OCI-LY7 (cell line): ENCODE data around the gene SEZ6. TPM values are rescaled to one million over a fixed set of nuclear protein-coding genes. Genes with fewer than 3 reads are reported as not detected.

Experiments
- BruUV-seq: library from RNA; stranded (reverse); fragments of 400-500 nt; replicated peaks from 2 replicates; lab custom pipeline; 2021; lab: Mats Ljungman, UMichigan
- CTCF ChIA-PET: fragments of 300-600 bp; sonication (Branson Sonifier 250); formaldehyde crosslinking; loops from one replicate; lab custom pipeline; 2022; ENCODE audit warnings: antibody characterized with exemption; ENCODE audit not compliant: unreplicated experiment; lab: Charles Lee
- POLR2A ChIA-PET: fragments of 300-600 bp; sonication (Branson Sonifier 250); formaldehyde crosslinking; loops from one replicate; lab custom pipeline; 2022; ENCODE audit warnings: antibody characterized with exemption; lab: Charles Lee
- DNase-seq: peaks from one replicate; pipeline ENCODE4 v3.0.0-alpha.2; 2015; ENCODE audit warnings: low spot score
- H2AFZ ChIP-seq: fragments of 200-600 bp; sonication (generic), shearing (Covaris generic); 2 replicates; pipeline ENCODE4 v1.6.1; 2014; ENCODE audit warnings: mild to moderate bottlenecking, antibody characterized with exemption, low read length, moderate library complexity
- H3K27ac ChIP-seq: fragments of 200-600 bp; sonication (generic); 2 replicates; pipeline ENCODE4 v1.5.1; 2014; ENCODE audit warnings: mixed run types, low read depth, mild to moderate bottlenecking, moderate library complexity, low read length, inconsistent platforms; ENCODE audit not compliant: poor library complexity, severe bottlenecking
- H3K36me3 ChIP-seq: fragments of 200-600 bp; sonication (generic); 2 replicates; pipeline ENCODE4 v1.6.1; 2014; ENCODE audit warnings: mild to moderate bottlenecking, antibody characterized with exemption, low read length, moderate library complexity, mixed read lengths; ENCODE audit not compliant: insufficient read depth
- H3K4me1 ChIP-seq: fragments of 200-600 bp; sonication (generic); 2 replicates; pipeline ENCODE4 v1.5.1; 2014; ENCODE audit warnings: mild to moderate bottlenecking, low read length; ENCODE audit not compliant: insufficient read depth, poor library complexity, severe bottlenecking
- H3K4me2 ChIP-seq: fragments of 200-600 bp; sonication (generic); 2 replicates; pipeline ENCODE4 v1.6.1; 2014; ENCODE audit warnings: mild to moderate bottlenecking, low read length
- H3K4me3 ChIP-seq: fragments of 200-600 bp; sonication (generic); 2 replicates; pipeline ENCODE4 v1.5.1; 2014; ENCODE audit warnings: mild to moderate bottlenecking, low read depth, low read length; ENCODE audit not compliant: poor library complexity, severe bottlenecking
- H3K79me2 ChIP-seq: fragments of 200-600 bp; sonication (generic); 2 replicates; pipeline ENCODE4 v1.6.1; 2016; ENCODE audit warnings: low read depth, mild to moderate bottlenecking, low read length, moderate library complexity, mixed read lengths; ENCODE audit not compliant: insufficient read depth
- H3K9me2 ChIP-seq: fragments of 200-600 bp; sonication (generic); 2 replicates; pipeline ENCODE4 v1.6.1; 2016; ENCODE audit warnings: mild to moderate bottlenecking, low read length, mixed read lengths; ENCODE audit not compliant: insufficient read depth
- H3K9me3 ChIP-seq: fragments of 200-600 bp; sonication (generic); 2 replicates; pipeline ENCODE4 v1.6.1; 2014; ENCODE audit warnings: mild to moderate bottlenecking, mixed run types, low read length, mixed read lengths
- H4K20me1 ChIP-seq: fragments of 200-600 bp; sonication (generic); 2 replicates; pipeline ENCODE4 v1.6.1; 2014; ENCODE audit warnings: mild to moderate bottlenecking, antibody characterized with exemption, low read length, moderate library complexity, mixed read lengths; ENCODE audit not compliant: insufficient read depth
- EZH2phosphoT487 ChIP-seq: fragments of 200-600 bp; sonication (generic); IDR thresholded peaks from 2 replicates; pipeline ENCODE4 v1.6.1; 2018; ENCODE audit warnings: low read depth, borderline replicate concordance, mild to moderate bottlenecking, mixed run types, antibody characterized with exemption, low read length, moderate library complexity, mixed read lengths
- intact Hi-C: fragments of 100-400 bp; cut with micrococcal nuclease; formaldehyde crosslinking; loops from one replicate; pipeline ENCODE4 v1.10.0; 2022; ENCODE audit not compliant: unreplicated experiment
- total RNA-seq, 2 experiments: library from RNA; depleted of rRNA in 1 of 2; stranded (reverse); fragments of >200 nt in 1 of 2; shearing (Covaris generic) in 1 of 2; gene quantifications; 2 replicates each; pipeline ENCODE4 v1.2.3, GENCODE V29; 2014 to 2022
- TF ChIP-seq, protein P1 (sequence below): fragments of 200-600 bp; sonication (generic); conservative IDR thresholded peaks from 2 replicates; pipeline ENCODE4 v1.5.1; 2014; ENCODE audit warnings: mild to moderate bottlenecking, antibody characterized with exemption, low read length, moderate library complexity, mixed read lengths

Gene SEZ6
- total RNA-seq, 2 experiments from 2014 or later, result not detected

DNA sequence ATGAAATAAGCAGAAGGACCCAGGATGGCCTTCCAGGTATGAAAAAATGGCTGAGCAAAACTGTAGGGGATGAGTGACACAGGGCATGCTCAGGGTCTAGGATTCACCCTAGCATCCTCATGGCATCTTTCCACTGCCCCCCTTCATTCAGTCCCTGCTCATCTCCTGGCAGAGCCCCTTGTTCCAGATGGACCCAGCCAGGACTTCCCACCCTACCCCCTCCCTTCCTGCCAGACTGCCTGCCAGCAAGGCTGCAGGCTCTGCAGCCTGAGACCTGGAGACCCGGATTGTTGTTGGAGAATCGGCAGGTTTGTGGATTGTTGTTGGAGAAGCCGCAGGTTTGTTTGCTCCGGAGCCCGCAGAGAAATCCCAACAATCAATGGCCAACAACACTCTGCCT is 6.6 kb downstream of the SEZ6 start:
- BruUV-seq, result no TSS peak
- no peak for DNase-seq
- Histone ChIP-seq H3K79me2 (no peaks in the 10 kb centered on the region), H3K36me3 (no peaks in the 10 kb centered on the region), H3K27ac (no peak overlapping the region), H3K4me3 (no peak overlapping the region), H3K4me1 (no peaks in the 10 kb centered on the region), H3K9me3 (no peaks in the 10 kb centered on the region), H3K9me2 (no peaks in the 10 kb centered on the region), H4K20me1 (no peaks in the 10 kb centered on the region), H2AFZ (no peak overlapping the region), H3K4me2 (no peak overlapping the region)
- CTCF ChIA-PET, result no interaction called here
- intact Hi-C loops, result no loop called here
- TF ChIP-seq EZH2phosphoT487, result no peak
- TF ChIP-seq, protein P1, sequence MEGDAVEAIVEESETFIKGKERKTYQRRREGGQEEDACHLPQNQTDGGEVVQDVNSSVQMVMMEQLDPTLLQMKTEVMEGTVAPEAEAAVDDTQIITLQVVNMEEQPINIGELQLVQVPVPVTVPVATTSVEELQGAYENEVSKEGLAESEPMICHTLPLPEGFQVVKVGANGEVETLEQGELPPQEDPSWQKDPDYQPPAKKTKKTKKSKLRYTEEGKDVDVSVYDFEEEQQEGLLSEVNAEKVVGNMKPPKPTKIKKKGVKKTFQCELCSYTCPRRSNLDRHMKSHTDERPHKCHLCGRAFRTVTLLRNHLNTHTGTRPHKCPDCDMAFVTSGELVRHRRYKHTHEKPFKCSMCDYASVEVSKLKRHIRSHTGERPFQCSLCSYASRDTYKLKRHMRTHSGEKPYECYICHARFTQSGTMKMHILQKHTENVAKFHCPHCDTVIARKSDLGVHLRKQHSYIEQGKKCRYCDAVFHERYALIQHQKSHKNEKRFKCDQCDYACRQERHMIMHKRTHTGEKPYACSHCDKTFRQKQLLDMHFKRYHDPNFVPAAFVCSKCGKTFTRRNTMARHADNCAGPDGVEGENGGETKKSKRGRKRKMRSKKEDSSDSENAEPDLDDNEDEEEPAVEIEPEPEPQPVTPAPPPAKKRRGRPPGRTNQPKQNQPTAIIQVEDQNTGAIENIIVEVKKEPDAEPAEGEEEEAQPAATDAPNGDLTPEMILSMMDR, result no peak
- POLR2A ChIA-PET, result no interaction called here

- no TSS peak for BruUV-seq
Measured at GRCh38 chr17:28997806-28998205, 8.0 kb downstream of the SEZ6 start.

DNA sequence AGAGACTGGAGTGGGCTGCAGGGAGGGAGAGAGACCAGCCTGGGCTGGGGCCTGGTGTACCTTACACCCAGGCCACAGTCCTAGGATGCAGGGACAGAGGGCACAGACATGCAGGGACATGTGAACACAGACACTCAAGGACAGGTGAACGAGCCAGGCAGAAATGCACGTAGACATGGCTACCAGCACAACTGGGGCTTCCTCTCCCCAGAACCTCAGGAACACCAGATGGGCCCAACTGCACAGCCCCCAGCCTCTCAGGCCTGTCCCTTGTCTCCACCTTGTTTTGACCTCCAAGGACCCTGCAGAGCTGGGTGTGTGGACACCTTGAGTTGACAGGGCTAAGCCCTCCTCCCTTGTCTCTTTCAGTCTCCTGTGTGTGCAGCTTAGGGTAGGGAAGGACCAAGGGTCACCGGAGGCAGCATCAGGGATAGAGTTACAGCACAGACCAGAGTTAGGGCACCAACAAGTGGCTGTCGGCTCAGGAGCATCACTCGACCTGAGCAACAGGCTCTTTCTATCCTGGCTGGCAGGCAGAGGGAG is 9.2 kb downstream of the SEZ6 start:
- intact Hi-C loops, result no loop called here
- no TSS peak for BruUV-seq
- no peaks in the 10 kb centered on the region for H3K9me3 ChIP-seq
- no peak for TF ChIP-seq EZH2phosphoT487
- TF ChIP-seq, protein P1, result no peak
- no peaks in the 10 kb centered on the region for H3K4me1 ChIP-seq
- H3K9me2 ChIP-seq, result no peaks in the 10 kb centered on the region
- H3K79me2 ChIP-seq, result no peaks in the 10 kb centered on the region
- no peak overlapping the region for H3K4me2 ChIP-seq
- no peak overlapping the region for H2AFZ ChIP-seq
- ChIA-PET POLR2A (no interaction called here), CTCF (no interaction called here)
- H4K20me1 ChIP-seq, result no peaks in the 10 kb centered on the region
- no peak overlapping the region for H3K27ac ChIP-seq
- DNase-seq, result no peak
- H3K4me3 ChIP-seq, result no peak overlapping the region
- H3K36me3 ChIP-seq, result no peaks in the 10 kb centered on the region

More at GRCh38 chr17:28997806-28998205, 8.0 kb downstream of the SEZ6 start:
- H3K4me1 ChIP-seq, result no peaks in the 10 kb centered on the region
- no peak for DNase-seq
- no peak overlapping the region for H3K4me3 ChIP-seq
- ChIA-PET CTCF (interaction anchor here (0.9 kb wide), 1 partner anchor 21 kb away, joined by 3 read pairs; no protein-coding TSS in a partner anchor), POLR2A (no interaction called here)
- H3K9me3 ChIP-seq, result no peaks in the 10 kb centered on the region
- no peak for TF ChIP-seq EZH2phosphoT487
- TF ChIP-seq, protein P1, result no peak
- H3K4me2 ChIP-seq, result no peak overlapping the region
- intact Hi-C loops, result no loop called here
- H2AFZ ChIP-seq, result no peak overlapping the region
- H3K27ac ChIP-seq, result no peak overlapping the region
- H3K36me3 ChIP-seq, result no peaks in the 10 kb centered on the region
- no peaks in the 10 kb centered on the region for H4K20me1 ChIP-seq
- H3K79me2 ChIP-seq, result no peaks in the 10 kb centered on the region
- H3K9me2 ChIP-seq, result no peaks in the 10 kb centered on the region
